Astrocyte (in vitro differentiated cells and primary cell): ENCODE data around the gene ATP6V1F. TPM values are rescaled to one million over a fixed set of nuclear protein-coding genes. Genes with fewer than 3 reads are reported as not detected.

ENCODE experiments used
- DNase-seq: peaks from one replicate; pipeline ENCODE4 v3.0.0-alpha.2; 2010; ENCODE audit warnings: low read depth
- FAIRE-seq: peaks from 2 replicates; lab custom pipeline; 2011; peaks lifted over from hg19 to GRCh38; lab: Jason Lieb, UNC
- H2AFZ ChIP-seq: 2 replicates; pipeline ENCODE4 v1.6.0; 2012; ENCODE audit warnings: low read depth, low read length, inconsistent platforms
- H3K27ac ChIP-seq: 2 replicates; pipeline ENCODE4 v1.5.1; 2011; ENCODE audit warnings: low read depth, low read length, inconsistent platforms
- H3K27me3 ChIP-seq: 2 replicates; pipeline ENCODE4 v1.6.0; 2011; ENCODE audit warnings: low read length, inconsistent platforms; ENCODE audit not compliant: insufficient read depth
- H3K36me3 ChIP-seq: 2 replicates; pipeline ENCODE4 v1.5.1; 2011; ENCODE audit warnings: low read length, inconsistent platforms; ENCODE audit not compliant: insufficient read depth
- H3K4me1 ChIP-seq: 2 replicates; pipeline ENCODE4 v1.5.1; 2011; ENCODE audit warnings: low read length, inconsistent platforms; ENCODE audit not compliant: insufficient read depth
- H3K4me2 ChIP-seq: 2 replicates; pipeline ENCODE4 v1.6.0; 2012; ENCODE audit warnings: low read length, inconsistent platforms
- H3K4me3 ChIP-seq: 2 replicates; pipeline ENCODE4 v1.5.1; 2011; ENCODE audit warnings: low read depth, mild to moderate bottlenecking, low read length, inconsistent platforms; ENCODE audit not compliant: insufficient read depth
- H3K79me2 ChIP-seq: 2 replicates; pipeline ENCODE4 v1.6.0; 2012; ENCODE audit warnings: mild to moderate bottlenecking, low read length, inconsistent platforms; ENCODE audit not compliant: insufficient read depth
- H3K9ac ChIP-seq: 2 replicates; pipeline ENCODE4 v1.6.0; 2012; ENCODE audit warnings: mild to moderate bottlenecking, low read length, inconsistent platforms
- H3K9me3 ChIP-seq: 2 replicates; pipeline ENCODE4 v1.5.1; 2012; ENCODE audit warnings: low read depth, mild to moderate bottlenecking, low read length, inconsistent platforms; ENCODE audit not compliant: insufficient read depth
- H4K20me1 ChIP-seq: 2 replicates; pipeline ENCODE4 v1.6.0; 2012; ENCODE audit warnings: low read length, inconsistent platforms; ENCODE audit not compliant: insufficient read depth
- H3K27ac Mint-ChIP-seq: one replicate; pipeline ENCODE4 v1.8.0; 2021; ENCODE audit warnings: mild to moderate bottlenecking, mixed read lengths; ENCODE audit not compliant: unreplicated experiment
- H3K27me3 Mint-ChIP-seq: one replicate; pipeline ENCODE4 v1.8.0; 2021; ENCODE audit warnings: low read depth, mixed read lengths; ENCODE audit not compliant: unreplicated experiment
- H3K36me3 Mint-ChIP-seq: one replicate; pipeline ENCODE4 v1.8.0; 2021; ENCODE audit warnings: low read depth, mixed read lengths; ENCODE audit not compliant: unreplicated experiment
- H3K4me1 Mint-ChIP-seq: one replicate; pipeline ENCODE4 v1.8.0; 2021; ENCODE audit warnings: low read depth, mixed read lengths; ENCODE audit not compliant: unreplicated experiment
- H3K4me3 Mint-ChIP-seq: one replicate; pipeline ENCODE4 v1.8.0; 2021; ENCODE audit warnings: mild to moderate bottlenecking, moderate library complexity, mixed read lengths; ENCODE audit not compliant: unreplicated experiment
- H3K9me3 Mint-ChIP-seq: one replicate; pipeline ENCODE4 v1.8.0; 2021; ENCODE audit warnings: mild to moderate bottlenecking, mixed read lengths; ENCODE audit not compliant: unreplicated experiment
- EZH2 ChIP-seq: IDR thresholded peaks from 2 replicates; pipeline ENCODE4 v1.6.1; 2012; ENCODE audit warnings: mild to moderate bottlenecking, low read length, inconsistent platforms; ENCODE audit not compliant: insufficient read depth
- total RNA-seq: library from RNA; stranded (reverse); gene quantifications from 2 replicates; pipeline ENCODE4 v1.2.1, GENCODE V29; 2021
- TF ChIP-seq, protein P1 (sequence below): IDR thresholded peaks from 2 replicates; pipeline ENCODE4 v1.5.1; 2011; ENCODE audit warnings: low read depth, mild to moderate bottlenecking, inconsistent platforms, low read length, moderate library complexity; ENCODE audit not compliant: insufficient read depth

The ATP6V1F gene
- total RNA-seq, 1 donor from 2014 or later: 193 TPM

GRCh38 chr7:128876978-128877755 lies 14.5 kb downstream of the ATP6V1F start:
- Histone ChIP-seq H3K79me2 (no peaks in the 10 kb centered on the region), H3K9ac (no peak overlapping the region), H3K27ac (no peak overlapping the region), H3K4me2 (no peak overlapping the region), H3K36me3 (no peaks in the 10 kb centered on the region), H3K27me3 (no peaks in the 10 kb centered on the region), H3K4me1 (no peaks in the 10 kb centered on the region), H4K20me1 (no peaks in the 10 kb centered on the region), H3K4me3 (no peak overlapping the region), H3K9me3 (no peaks in the 10 kb centered on the region), H2AFZ (no peak overlapping the region)
- no peak for TF ChIP-seq EZH2
- TF ChIP-seq, protein P1, sequence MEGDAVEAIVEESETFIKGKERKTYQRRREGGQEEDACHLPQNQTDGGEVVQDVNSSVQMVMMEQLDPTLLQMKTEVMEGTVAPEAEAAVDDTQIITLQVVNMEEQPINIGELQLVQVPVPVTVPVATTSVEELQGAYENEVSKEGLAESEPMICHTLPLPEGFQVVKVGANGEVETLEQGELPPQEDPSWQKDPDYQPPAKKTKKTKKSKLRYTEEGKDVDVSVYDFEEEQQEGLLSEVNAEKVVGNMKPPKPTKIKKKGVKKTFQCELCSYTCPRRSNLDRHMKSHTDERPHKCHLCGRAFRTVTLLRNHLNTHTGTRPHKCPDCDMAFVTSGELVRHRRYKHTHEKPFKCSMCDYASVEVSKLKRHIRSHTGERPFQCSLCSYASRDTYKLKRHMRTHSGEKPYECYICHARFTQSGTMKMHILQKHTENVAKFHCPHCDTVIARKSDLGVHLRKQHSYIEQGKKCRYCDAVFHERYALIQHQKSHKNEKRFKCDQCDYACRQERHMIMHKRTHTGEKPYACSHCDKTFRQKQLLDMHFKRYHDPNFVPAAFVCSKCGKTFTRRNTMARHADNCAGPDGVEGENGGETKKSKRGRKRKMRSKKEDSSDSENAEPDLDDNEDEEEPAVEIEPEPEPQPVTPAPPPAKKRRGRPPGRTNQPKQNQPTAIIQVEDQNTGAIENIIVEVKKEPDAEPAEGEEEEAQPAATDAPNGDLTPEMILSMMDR: no peak
- Mint-ChIP-seq H3K9me3 (no peaks in the 10 kb centered on the region), H3K4me3 (no peak overlapping the region), H3K36me3 (no peaks in the 10 kb centered on the region), H3K4me1 (peaks cover under 1% of the 10 kb centered on the region), H3K27ac (no peak overlapping the region), H3K27me3 (peaks cover 33% of the 10 kb centered on the region)
- DNase-seq (no peak), FAIRE-seq (no peak)

- Histone ChIP-seq H3K4me1 (no peaks in the 10 kb centered on the region), H3K4me3 (no peak overlapping the region), H4K20me1 (no peaks in the 10 kb centered on the region), H3K36me3 (no peaks in the 10 kb centered on the region), H3K9me3 (no peaks in the 10 kb centered on the region), H3K9ac (no peak overlapping the region), H3K79me2 (no peaks in the 10 kb centered on the region), H3K4me2 (no peak overlapping the region), H2AFZ (no peak overlapping the region), H3K27ac (no peak overlapping the region), H3K27me3 (no peaks in the 10 kb centered on the region)
- H3K27me3 Mint-ChIP-seq: peaks cover 35% of the 10 kb centered on the region
- H3K36me3 Mint-ChIP-seq: no peaks in the 10 kb centered on the region
- no peaks in the 10 kb centered on the region for H3K9me3 Mint-ChIP-seq
- DNase-seq: no peak
- TF ChIP-seq, protein P1: no peak
- TF ChIP-seq EZH2: no peak
- no peak overlapping the region for H3K4me3 Mint-ChIP-seq
- no peak overlapping the region for H3K27ac Mint-ChIP-seq
- no peak for FAIRE-seq
- H3K4me1 Mint-ChIP-seq: no peaks in the 10 kb centered on the region
These were observed 15.1 kb downstream of the ATP6V1F start for GRCh38 chr7:128877756-128878120.
